ES-I3 (cell line): ENCODE measurements around the gene CYP3A5.

Experiments used
- H3K36me3 ChIP-seq: 2 replicates; pipeline ENCODE4 v1.6.1; 2013; ENCODE audit warnings: mild to moderate bottlenecking, low read length, control low read depth, moderate library complexity; ENCODE audit not compliant: insufficient read depth
- H3K4me1 ChIP-seq: 2 replicates; pipeline ENCODE4 v1.6.1; 2013; ENCODE audit warnings: mild to moderate bottlenecking, control low read depth, low read length; ENCODE audit not compliant: insufficient read depth
- H3K9ac ChIP-seq: 2 replicates; pipeline ENCODE4 v1.6.1; 2013; ENCODE audit warnings: low read depth, mild to moderate bottlenecking, low read length, moderate library complexity
- H3K9me3 ChIP-seq: 2 replicates; pipeline ENCODE4 v1.6.1; 2013; ENCODE audit warnings: mild to moderate bottlenecking, low read length, moderate library complexity; ENCODE audit not compliant: control insufficient read depth, insufficient read depth

CYP3A5 gene

GRCh38 chr7:99622596-99622995 lies 57.2 kb downstream of the CYP3A5 start:
- Histone ChIP-seq H3K9me3 (no peaks in the 10 kb centered on the region), H3K4me1 (0 out of 2 replicates have a peak, but pooled peaks cover under 1% of the 10 kb centered on the region), H3K36me3 (peaks cover 55% of the 10 kb centered on the region), H3K9ac (no peak overlapping the region)

GRCh38 chr7:99621271-99621670 lies 58.5 kb downstream of the CYP3A5 start:
- Histone ChIP-seq H3K9ac (no peak overlapping the region), H3K36me3 (peaks cover 50% of the 10 kb centered on the region), H3K9me3 (no peaks in the 10 kb centered on the region), H3K4me1 (0 out of 2 replicates have a peak, but pooled peaks cover 2% of the 10 kb centered on the region)

- H3K36me3 ChIP-seq = peaks cover 40% of the 10 kb centered on the region
- H3K4me1 ChIP-seq = 0 out of 2 replicates have a peak, but pooled peaks cover 2% of the 10 kb centered on the region
- H3K9me3 ChIP-seq = no peaks in the 10 kb centered on the region
- no peak overlapping the region for H3K9ac ChIP-seq
Observed at GRCh38 chr7:99619571-99620130, 60.1 kb downstream of the CYP3A5 start.

- Histone ChIP-seq H3K4me1 (0 out of 2 replicates have a peak, but pooled peaks cover 2% of the 10 kb centered on the region), H3K9ac (no peak overlapping the region), H3K9me3 (no peaks in the 10 kb centered on the region), H3K36me3 (peaks cover 32% of the 10 kb centered on the region)
Observed at GRCh38 chr7:99618726-99619125, 61.1 kb downstream of the CYP3A5 start.

- Histone ChIP-seq H3K9ac (peak overlapping the region; percentile 72), H3K9me3 (no peaks in the 10 kb centered on the region), H3K4me1 (0 out of 2 replicates have a peak, but pooled peaks cover 2% of the 10 kb centered on the region), H3K36me3 (peaks cover 24% of the 10 kb centered on the region)
Observed at GRCh38 chr7:99617192-99617781, 62.5 kb downstream of the CYP3A5 start.

GRCh38 chr7:99616359-99617191 lies 63.2 kb downstream of the CYP3A5 start, which contains the start of gene ZSCAN25:
ZSCAN25 (plus strand) TSS chr7:99616946; CDS start chr7:99619607, 2,661 bp downstream.
- Histone ChIP-seq H3K9ac (peak within 1 kb of the TSS; percentile 72), H3K9me3 (no peaks in the 10 kb centered on the region), H3K4me1 (0 out of 2 replicates have a peak, but pooled peaks cover 2% of the 10 kb centered on the region), H3K36me3 (peaks cover 22% of the 10 kb centered on the region)

- peak overlapping the region; percentile 72; the same call in 1 of the 2 replicates for H3K9ac ChIP-seq
- 0 out of 2 replicates have a peak, but pooled peaks cover 2% of the 10 kb centered on the region for H3K4me1 ChIP-seq
- H3K36me3 ChIP-seq = peaks cover 22% of the 10 kb centered on the region
- H3K9me3 ChIP-seq = no peaks in the 10 kb centered on the region
Observed at GRCh38 chr7:99615989-99616358, 63.8 kb downstream of the CYP3A5 start.

- Histone ChIP-seq H3K9me3 (no peaks in the 10 kb centered on the region), H3K9ac (no peak overlapping the region), H3K4me1 (0 out of 2 replicates have a peak, but pooled peaks cover 2% of the 10 kb centered on the region), H3K36me3 (peaks cover 10% of the 10 kb centered on the region)
Observed at GRCh38 chr7:99614495-99614894, 65.3 kb downstream of the CYP3A5 start.

- H3K4me1 ChIP-seq = no peaks in the 10 kb centered on the region
- H3K9me3 ChIP-seq = no peaks in the 10 kb centered on the region
- H3K36me3 ChIP-seq = no peaks in the 10 kb centered on the region
- no peak overlapping the region for H3K9ac ChIP-seq
Observed at GRCh38 chr7:99607548-99607947, 72.2 kb downstream of the CYP3A5 start.

GRCh38 chr7:99606531-99606930 lies 73.3 kb downstream of the CYP3A5 start:
- H3K4me1 ChIP-seq = no peaks in the 10 kb centered on the region
- no peaks in the 10 kb centered on the region for H3K9me3 ChIP-seq
- H3K36me3 ChIP-seq = no peaks in the 10 kb centered on the region
- H3K9ac ChIP-seq = no peak overlapping the region

GRCh38 chr7:99605527-99605926 lies 74.3 kb downstream of the CYP3A5 start:
- Histone ChIP-seq H3K4me1 (no peaks in the 10 kb centered on the region), H3K36me3 (no peaks in the 10 kb centered on the region)

GRCh38 chr7:99601656-99602310 lies 78.0 kb downstream of the CYP3A5 start:
- Histone ChIP-seq H3K36me3 (no peaks in the 10 kb centered on the region), H3K9ac (no peak overlapping the region), H3K9me3 (no peaks in the 10 kb centered on the region), H3K4me1 (no peaks in the 10 kb centered on the region)

More at GRCh38 chr7:99605527-99605926, 74.3 kb downstream of the CYP3A5 start:
- Histone ChIP-seq H3K9ac (no peak overlapping the region), H3K9me3 (no peaks in the 10 kb centered on the region)

- Histone ChIP-seq H3K9ac (no peak overlapping the region), H3K36me3 (no peaks in the 10 kb centered on the region), H3K9me3 (no peaks in the 10 kb centered on the region), H3K4me1 (no peaks in the 10 kb centered on the region)
Observed at GRCh38 chr7:99599836-99600235, 80.0 kb downstream of the CYP3A5 start.
